Measurements from ENCODE around the gene SSH2.

DNA sequence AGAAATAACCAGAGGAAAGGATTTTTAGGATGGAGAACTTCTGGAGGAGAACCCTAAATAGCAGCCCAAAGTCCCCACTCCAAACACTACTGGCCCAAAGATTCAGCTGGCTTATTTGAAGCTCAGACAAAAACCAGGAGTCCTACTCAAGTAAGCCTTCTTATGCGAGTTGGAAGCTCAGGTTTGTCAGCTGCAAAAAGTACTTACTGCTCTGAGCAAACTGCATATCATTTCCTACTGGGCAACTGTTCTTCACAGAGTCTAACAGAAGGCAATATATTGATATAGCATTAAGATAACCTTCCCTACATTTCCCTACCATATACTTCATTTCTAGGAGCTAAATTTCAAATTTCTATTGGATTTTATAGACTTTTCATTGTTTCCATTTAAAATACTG lies 231.2 kb downstream of the SSH2 start:
- TF ChIP-seq, protein P1, sequence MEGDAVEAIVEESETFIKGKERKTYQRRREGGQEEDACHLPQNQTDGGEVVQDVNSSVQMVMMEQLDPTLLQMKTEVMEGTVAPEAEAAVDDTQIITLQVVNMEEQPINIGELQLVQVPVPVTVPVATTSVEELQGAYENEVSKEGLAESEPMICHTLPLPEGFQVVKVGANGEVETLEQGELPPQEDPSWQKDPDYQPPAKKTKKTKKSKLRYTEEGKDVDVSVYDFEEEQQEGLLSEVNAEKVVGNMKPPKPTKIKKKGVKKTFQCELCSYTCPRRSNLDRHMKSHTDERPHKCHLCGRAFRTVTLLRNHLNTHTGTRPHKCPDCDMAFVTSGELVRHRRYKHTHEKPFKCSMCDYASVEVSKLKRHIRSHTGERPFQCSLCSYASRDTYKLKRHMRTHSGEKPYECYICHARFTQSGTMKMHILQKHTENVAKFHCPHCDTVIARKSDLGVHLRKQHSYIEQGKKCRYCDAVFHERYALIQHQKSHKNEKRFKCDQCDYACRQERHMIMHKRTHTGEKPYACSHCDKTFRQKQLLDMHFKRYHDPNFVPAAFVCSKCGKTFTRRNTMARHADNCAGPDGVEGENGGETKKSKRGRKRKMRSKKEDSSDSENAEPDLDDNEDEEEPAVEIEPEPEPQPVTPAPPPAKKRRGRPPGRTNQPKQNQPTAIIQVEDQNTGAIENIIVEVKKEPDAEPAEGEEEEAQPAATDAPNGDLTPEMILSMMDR (IDR thresholded peaks at IDR 0.05 in 4 of 5, conservative IDR thresholded peaks at IDR 0.05 in 1 of 5): no peak
- no peak for TF ChIP-seq POLR2A (IDR thresholded peaks at IDR 0.05)
